Mucosa of gallbladder (tissue), 1 donor: ENCODE measurements around the gene IGF1. TPM values are rescaled to one million over a fixed set of nuclear protein-coding genes. Genes with fewer than 3 reads are reported as not detected.

ENCODE experiments used
- DNase-seq: peaks from one replicate; pipeline ENCODE4 v3.0.0-alpha.2; 2020; ENCODE audit warnings: low spot score
- total RNA-seq: library from RNA; stranded (reverse); gene quantifications from one replicate; pipeline ENCODE4 v1.2.1, GENCODE V29; 2021
- donor health status: DM: no; HTN: no; CAD: no.

Gene IGF1
- total RNA-seq, 1 donor from 2014 or later, result 12.0 TPM

DNA sequence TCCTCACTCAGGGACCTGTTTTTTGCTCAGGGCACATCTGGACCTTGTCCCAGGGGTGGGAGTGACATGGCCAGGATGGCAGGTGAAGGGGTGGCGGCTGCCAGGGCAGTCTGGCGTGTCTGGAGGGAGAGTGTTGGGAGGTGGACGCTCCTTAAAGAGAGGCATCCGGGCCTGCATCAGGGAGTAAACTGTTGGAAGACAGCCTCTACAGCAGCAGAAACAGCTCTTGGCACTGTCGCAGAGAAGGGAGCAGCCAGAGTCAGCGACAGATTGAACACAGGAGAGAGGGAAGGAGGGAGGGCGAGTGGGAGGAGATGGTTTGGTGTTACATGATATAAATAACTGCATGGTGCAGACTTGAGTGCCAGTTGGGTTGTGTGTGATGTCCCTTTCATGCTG lies 52.8 kb downstream of the IGF1 start:
- DNase-seq, result no peak

- DNase-seq, result no peak
These were observed 53.5 kb downstream of the IGF1 start for GRCh38 chr12:102426599-102427542.

DNA sequence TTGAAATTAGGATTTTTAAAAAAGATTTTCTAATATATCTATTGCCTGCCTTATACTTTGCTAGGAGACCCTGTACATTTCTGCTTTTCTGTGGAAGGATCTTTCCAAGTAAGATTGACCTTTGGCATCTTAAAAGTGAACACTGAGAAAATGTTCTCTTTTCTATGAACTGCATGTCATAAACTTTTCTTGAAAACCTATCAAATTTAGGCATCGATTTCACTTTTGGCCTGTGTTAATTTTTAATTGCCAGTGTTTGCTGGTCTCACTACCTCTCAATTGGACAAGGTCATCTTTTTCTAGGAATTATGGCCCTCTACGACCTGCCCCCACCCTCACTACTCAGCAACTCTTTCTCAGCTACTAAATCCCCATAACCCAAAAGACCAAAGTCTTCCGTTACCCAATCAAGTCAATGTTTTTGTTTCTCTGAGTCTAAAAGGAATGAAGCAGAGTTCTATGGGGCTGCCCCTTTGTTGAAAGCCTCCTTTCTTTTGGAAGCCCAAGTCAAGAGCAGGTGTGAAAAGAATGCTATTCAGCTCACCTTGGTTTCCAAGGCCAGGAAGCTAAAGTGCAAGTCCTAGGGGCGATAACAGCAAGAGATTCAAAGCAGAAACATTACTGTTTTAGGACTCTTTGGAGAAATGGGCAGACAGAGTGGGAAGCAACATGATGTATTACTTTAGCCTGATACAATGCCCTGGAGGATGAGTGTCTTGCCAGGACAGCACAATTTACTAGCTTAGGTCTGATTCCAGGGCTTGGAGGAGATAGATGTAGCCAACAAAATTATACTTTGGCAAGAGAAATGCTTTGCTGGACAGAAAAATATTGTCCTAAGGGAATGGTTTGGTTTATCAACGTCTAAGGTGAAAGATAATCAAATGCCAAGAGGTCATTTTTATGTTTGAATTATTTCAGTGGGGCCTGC lies 55.0 kb downstream of the IGF1 start:
- DNase-seq, result no peak

GRCh38 chr12:102423462-102423861 lies 56.9 kb downstream of the IGF1 start:
- no peak for DNase-seq

DNA sequence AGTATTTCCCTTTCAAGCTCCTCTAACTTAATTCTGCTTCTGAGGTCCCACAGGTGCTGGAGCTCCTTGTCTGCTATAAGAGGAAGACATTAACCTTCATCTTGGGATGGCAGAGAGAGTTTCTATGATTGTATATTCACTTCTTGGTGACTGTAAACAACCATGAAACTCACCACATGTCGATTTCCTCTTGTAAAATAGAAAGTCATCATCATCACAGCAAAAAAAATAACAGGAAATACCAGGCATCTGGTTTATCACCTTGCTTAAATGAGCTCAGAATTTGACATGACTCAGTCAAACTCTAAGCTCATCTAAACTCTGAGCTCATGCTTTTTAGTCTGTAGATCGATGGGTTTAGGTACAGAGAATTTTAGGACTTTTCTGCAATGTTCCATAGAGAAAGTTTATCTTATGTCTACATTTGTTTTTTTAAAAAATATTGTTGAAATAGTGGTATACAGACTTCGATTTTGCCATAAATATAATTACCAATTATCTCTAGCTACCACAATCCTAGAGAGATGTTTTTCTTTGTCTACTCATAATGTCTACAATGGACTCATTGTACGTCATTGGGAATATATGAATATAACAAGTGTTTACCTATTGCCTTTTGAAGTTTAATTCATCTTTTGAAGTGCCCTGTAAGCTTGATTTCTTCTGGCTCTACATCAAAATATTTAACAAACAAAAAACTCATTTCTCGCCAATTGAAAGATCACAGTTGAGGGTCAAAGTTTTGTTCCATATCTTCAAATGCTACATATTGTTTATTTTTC lies 58.4 kb downstream of the IGF1 start:
- no peak for DNase-seq

DNA sequence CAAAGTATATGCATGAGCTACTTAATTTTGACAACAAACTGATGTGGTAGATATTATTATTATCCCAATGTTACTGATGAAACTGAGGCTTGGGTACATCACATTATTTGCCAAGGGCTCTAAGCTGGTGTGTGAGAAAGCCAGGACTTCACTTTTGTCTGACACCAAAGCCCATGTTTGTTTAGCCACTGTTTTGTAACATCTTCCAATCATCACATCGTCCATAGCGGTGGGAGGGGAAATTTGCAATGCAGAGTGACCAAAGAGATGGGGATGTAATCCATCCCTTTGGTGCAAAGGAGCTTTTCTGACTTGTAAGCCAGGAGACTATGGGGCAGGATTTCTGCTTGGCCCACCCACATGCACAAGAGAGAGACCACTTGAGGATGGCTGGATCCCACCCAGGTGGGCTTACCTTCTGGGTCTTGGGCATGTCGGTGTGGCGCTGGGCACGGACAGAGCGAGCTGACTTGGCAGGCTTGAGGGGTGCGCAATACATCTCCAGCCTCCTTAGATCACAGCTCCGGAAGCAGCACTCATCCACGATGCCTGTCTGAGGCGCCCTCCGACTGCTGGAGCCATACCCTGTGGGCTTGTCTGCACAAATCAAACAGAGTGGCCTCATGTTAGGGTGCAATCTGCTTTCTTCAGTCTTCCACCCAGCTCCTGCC lies 61.1 kb downstream of the IGF1 start:
- DNase-seq, result no peak

GRCh38 chr12:102417055-102417454 lies 63.3 kb downstream of the IGF1 start:
- DNase-seq, result no peak

GRCh38 chr12:102415515-102415914 lies 64.8 kb downstream of the IGF1 start:
- DNase-seq, result no peak

DNA sequence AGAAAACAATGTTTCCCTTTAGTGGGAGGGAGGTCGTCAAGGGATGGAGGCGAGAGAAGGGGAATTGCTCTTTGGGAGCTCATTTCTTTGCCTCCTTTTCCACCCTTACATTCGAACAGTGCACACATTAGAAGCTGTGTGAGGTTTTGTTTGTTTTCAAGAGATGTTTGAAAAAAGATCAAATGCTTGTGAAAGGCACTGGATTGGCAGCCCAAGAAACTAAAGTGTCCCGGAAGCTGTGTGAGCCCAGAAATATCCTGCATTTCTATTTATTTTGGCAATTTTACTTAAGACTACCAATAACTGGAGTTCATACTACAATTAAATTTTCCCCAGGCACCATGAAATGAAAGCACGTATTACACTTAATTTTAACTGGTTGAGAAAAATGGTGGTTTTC lies 67.0 kb downstream of the IGF1 start:
- no peak for DNase-seq

DNA sequence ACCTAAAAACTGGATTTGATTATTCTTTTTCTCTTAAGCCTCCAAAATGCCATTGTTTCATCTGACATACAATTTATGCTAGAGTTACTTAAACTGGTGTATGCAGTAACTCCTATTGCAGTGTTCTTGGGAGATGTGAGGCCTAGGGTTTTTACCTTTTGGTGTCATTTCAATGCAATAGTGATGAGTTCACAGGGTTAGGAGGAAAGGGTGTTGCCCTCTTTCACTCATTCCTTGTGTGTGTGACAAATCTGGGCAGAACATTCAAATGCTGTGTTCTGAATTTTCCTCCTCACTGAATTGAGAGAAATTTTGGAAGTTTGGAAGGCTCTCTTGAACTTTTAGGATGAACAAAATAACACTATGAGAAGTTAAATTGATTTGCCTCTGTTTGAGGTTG lies 69.9 kb downstream of the IGF1 start:
- DNase-seq, result no peak

GRCh38 chr12:102408487-102409297 lies 71.7 kb downstream of the IGF1 start:
- DNase-seq, result no peak

DNA sequence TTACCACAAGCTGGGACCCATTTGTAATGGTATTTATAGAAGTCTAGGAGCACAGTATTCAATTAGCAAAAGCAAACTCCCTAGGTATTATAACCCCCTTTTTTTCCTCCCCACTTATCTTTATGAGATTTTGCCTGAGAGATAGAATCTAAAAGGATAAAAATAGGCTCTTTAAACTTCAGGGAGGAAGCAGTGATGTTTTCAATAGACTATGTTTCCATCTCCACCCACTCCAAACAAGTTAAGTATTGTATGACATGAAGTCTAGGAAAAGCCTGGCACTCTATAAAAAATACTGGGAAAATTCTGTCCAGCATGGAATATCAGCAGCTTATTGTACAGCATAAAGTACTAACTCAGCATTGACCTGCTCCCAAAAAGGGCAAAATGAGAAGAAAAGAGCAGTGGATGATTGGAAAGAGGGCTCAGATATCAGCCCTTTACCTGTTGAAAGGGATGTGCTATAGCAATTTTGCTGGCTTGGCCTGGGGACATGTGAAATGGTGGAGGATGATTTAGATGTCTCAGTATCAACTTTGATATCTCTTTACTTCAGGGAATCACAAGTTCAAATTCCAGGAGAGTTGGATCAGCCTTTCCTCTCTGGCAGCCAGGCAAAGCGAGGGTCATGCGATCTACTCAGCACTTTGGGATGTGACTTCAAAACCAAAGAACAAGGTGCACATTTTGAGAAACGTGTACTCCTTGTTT lies 72.4 kb downstream of the IGF1 start:
- no peak for DNase-seq

- DNase-seq, result peak; percentile 42
These were observed 74.3 kb downstream of the IGF1 start for GRCh38 chr12:102406033-102406584.

GRCh38 chr12:102401087-102401486 lies 79.3 kb downstream of the IGF1 start:
- DNase-seq, result no peak

DNA sequence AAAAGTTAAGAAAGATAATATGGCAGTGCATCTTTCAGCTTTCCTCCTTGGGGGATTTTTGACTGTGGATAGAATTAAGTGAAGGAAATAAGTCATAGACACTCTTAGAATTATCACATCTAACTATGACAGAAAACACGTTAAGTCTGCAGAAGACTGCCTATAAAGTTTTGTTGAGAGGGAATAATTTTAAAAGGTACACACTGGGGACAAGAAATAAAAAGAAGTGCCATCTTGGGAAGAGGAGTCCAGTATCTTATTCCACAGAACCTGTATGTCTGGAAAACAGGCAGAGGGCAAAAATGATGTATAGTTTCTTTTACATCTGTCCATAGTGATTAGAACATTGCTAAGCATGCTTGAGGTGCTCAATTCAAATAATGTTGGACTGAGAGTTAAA lies 80.7 kb downstream of the IGF1 start:
- DNase-seq, result no peak

DNA sequence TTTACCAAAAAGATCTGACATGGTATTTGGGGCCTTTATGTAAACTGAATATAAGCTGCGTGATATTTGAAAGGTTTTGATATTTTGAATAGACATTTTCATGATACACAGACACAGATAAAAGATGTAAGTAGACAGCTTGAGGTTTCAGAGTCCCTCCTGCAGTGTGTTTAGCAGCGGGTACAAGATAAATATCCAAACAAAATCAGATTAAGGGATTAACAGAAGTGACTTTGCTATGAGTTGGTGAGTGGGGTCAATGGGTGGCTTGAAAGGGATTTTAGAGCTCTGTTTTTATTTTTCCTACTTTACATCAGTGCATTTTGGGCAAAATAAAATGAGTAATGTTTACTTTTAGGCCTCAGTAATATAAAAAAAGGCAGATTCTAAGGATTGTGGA lies 84.1 kb downstream of the IGF1 start:
- no peak for DNase-seq

DNA sequence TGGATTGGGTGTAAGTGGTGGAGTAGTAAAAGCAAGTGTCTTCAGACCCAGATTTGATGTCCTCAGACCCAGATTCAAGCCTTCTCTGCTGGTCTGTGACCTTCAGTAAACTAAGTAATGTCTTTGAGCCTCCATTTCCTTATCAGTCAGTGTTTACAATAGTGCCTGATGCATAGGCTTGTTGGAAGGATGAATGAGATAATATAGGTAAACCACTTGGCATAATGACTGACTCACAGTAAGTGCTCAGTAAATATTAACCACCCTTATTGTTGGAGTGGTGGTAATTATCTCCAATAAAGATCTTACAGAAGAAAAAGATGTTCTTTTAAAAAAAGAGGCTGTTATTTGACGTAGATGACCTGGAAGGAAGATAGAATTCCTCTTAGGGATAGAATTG lies 86.2 kb downstream of the IGF1 start:
- DNase-seq, result no peak

GRCh38 chr12:102390068-102390467 lies 90.3 kb downstream of the IGF1 start:
- no peak for DNase-seq

DNA sequence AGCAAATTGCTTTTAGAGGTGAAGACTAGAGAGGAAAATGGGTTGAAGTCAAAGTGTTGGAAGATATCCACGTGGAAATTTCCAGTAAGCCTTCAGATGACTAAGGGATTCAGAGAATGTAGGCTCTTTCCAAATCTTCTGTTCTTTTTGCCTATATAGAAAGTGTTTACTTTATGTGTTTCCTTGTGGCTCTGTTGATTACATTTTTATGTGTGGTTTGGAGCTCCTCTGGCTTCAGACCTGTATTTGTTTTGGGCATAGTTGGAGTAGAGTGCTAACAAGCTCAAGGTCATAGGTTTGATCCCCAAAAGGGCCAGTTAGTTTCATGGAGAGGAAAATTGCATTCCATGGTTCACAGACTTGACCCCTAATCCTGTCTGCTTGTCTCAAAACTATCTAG lies 91.9 kb downstream of the IGF1 start:
- DNase-seq, result no peak
